ENCODE measurements around the gene SNX10. TPM values are rescaled to one million over a fixed set of nuclear protein-coding genes. Genes with fewer than 3 reads are reported as not detected.

Gene SNX10
- total and polyA plus RNA-seq, 2 of the 8 experiments (the other 6 are each of a cell fraction or from before 2014, with no cell fraction given): 4.4 to 9.6 TPM

- Histone ChIP-seq H3K56ac (replicated peaks; ENCODE audit: insufficient read length, low read depth, low read length) (no peak overlapping the region), H3K18ac (ENCODE audit: extremely low read depth, low read length) (no peak overlapping the region), H3K9me3 (ENCODE audit: insufficient read depth in 2 of 2, low read depth in 1 of 2, low read length in 1 of 2) (no peaks in the 10 kb centered on the region), H2BK120ac (replicated peaks; ENCODE audit: low read depth, low read length) (no peak overlapping the region), H3K27ac (ENCODE audit: low read depth, low read length) (no peak overlapping the region), H3K4me1 (replicated peaks in 1 of 4; ENCODE audit: control insufficient read depth in 3 of 4, insufficient read depth in 4 of 4, low read length in 3 of 4) (no peaks in the 10 kb centered on the region; a peak in 4 of 7 replicates), H4K91ac (replicated peaks; ENCODE audit: insufficient read length, low read length) (no peak overlapping the region), H3K14ac (ENCODE audit: insufficient read length) (no peak overlapping the region), H2BK12ac (ENCODE audit: low read depth, low read length) (no peak overlapping the region), H3K4me2 (ENCODE audit: insufficient read depth in 1 of 2, low read depth in 2 of 2, low read length in 2 of 2) (no peak overlapping the region), H3K27me3 (replicated peaks in 1 of 4; ENCODE audit: control insufficient read depth in 3 of 4, extremely low read depth in 1 of 4, insufficient read depth in 3 of 4, low read length in 3 of 4) (no peaks in the 10 kb centered on the region), H3K79me1 (ENCODE audit: low read depth, low read length) (no peaks in the 10 kb centered on the region), H3K9ac (replicated peaks in 1 of 4; ENCODE audit: extremely low read depth in 1 of 4, low read depth in 3 of 4, low read length in 3 of 4) (no peak overlapping the region), H2BK15ac (ENCODE audit: low read length) (no peak overlapping the region), H2AK5ac (ENCODE audit: low read depth, low read length) (no peak overlapping the region), H3K79me2 (ENCODE audit: control insufficient read depth in 1 of 2, insufficient read depth in 2 of 2, low read length in 2 of 2) (no peaks in the 10 kb centered on the region), H3K36me3 (ENCODE audit: control insufficient read depth in 2 of 4, insufficient read depth in 4 of 4, low read length in 3 of 4) (no peaks in the 10 kb centered on the region), H3K4ac (replicated peaks; ENCODE audit: insufficient read length, low read depth, low read length) (no peak overlapping the region), H3K23me2 (ENCODE audit: low read depth, low read length) (no peaks in the 10 kb centered on the region), H4K8ac (ENCODE audit: extremely low read depth, insufficient read depth, low read length) (no peak overlapping the region), H2BK5ac (ENCODE audit: low read depth, low read length) (no peak overlapping the region), H2BK20ac (ENCODE audit: low read length) (no peak overlapping the region), H2AFZ (ENCODE audit: low read length) (no peak overlapping the region), H4K5ac (ENCODE audit: insufficient read length, low read depth, low read length) (no peak overlapping the region), H3K4me3 (ENCODE audit: extremely low read depth in 1 of 4, insufficient read depth in 2 of 4, low read depth in 3 of 4, low read length in 4 of 4) (no peak overlapping the region), H3K23ac (ENCODE audit: insufficient read length) (no peak overlapping the region), H4K20me1 (replicated peaks in 1 of 2; ENCODE audit: control insufficient read depth in 1 of 2, insufficient read depth in 2 of 2, low read length in 2 of 2) (no peaks in the 10 kb centered on the region)
- FAIRE-seq: no peak
- TF ChIP-seq ATF2 (IDR thresholded peaks at IDR 0.05; ENCODE audit: low read length) (no peak), BCL11A (IDR thresholded peaks at IDR 0.05; ENCODE audit: low read depth in 2 of 2, low read length in 2 of 2) (no peak), SP2 (IDR thresholded peaks at IDR 0.05; ENCODE audit: low read length) (no peak), SUZ12 (IDR thresholded peaks at IDR 0.05; ENCODE audit: low read length) (no peak), SAP30 (IDR thresholded peaks at IDR 0.05; ENCODE audit: insufficient read depth, insufficient replicate concordance, low read length) (no peak), BACH1 (IDR thresholded peaks at IDR 0.05; ENCODE audit: low read length) (no peak), RBBP5 (IDR thresholded peaks at IDR 0.05; ENCODE audit: borderline replicate concordance, low read depth, low read length) (no peak), ASH2L (IDR thresholded peaks at IDR 0.05; ENCODE audit: low read length) (no peak)
- POLR2A ChIA-PET (ENCODE audit: partially characterized antibody): no interaction called here
- CTCF ChIA-PET (ENCODE audit: partially characterized antibody): interaction anchor here (0.7 kb wide), 1 partner anchor 62 kb away, joined by 3 read pairs; no protein-coding TSS in a partner anchor
- WGBS, 2 experiments (ENCODE audit: extremely low coverage in 1 of 2, insufficient coverage in 1 of 2, insufficient read length in 1 of 2, insufficient replicate concordance in 2 of 2, low coverage in 1 of 2, low lambda C conversion rate in 2 of 2, missing lambda C conversion rate in 1 of 2): 95% methylated on average over 6 of the region's 6 CpGs; no CpG with 5 or more reads in 1 of the 2 experiments
- DNase-seq (ENCODE audit: low read depth in 1 of 2, low spot score in 2 of 2): no peak
Measured at GRCh38 chr7:26340476-26341018, 48.9 kb downstream of the SNX10 start.

Measured in H1 (cell line).